Thyroid gland (tissue), 4 donors: ENCODE data around the gene SGCD.

Experiments
- POLR2A ChIP-seq, 2 donors: fragments of 450-650 bp; IDR thresholded peaks; one replicate each; pipeline ENCODE4 v1.6.1; 2017; ENCODE audit warnings: antibody characterized with exemption in 2 of 2, mild to moderate bottlenecking in 2 of 2, moderate library complexity in 1 of 2
- TF ChIP-seq, protein P1 (sequence below), 6 experiments: fragments of 200-600 bp in 3 of 6; fragments of 450-650 bp in 3 of 6; sonication (generic) in 3 of 6; IDR thresholded peaks; one replicate each; pipeline ENCODE4 v1.5.1; 2016 to 2019; ENCODE audit warnings: antibody characterized with exemption in 6 of 6, mild to moderate bottlenecking in 2 of 6, inconsistent platforms in 1 of 6, moderate library complexity in 1 of 6

GRCh38 chr5:156617426-156617825 is 290.5 kb downstream of the SGCD start:
- TF ChIP-seq POLR2A (IDR thresholded peaks at IDR 0.05) = no peak
- TF ChIP-seq, protein P1, sequence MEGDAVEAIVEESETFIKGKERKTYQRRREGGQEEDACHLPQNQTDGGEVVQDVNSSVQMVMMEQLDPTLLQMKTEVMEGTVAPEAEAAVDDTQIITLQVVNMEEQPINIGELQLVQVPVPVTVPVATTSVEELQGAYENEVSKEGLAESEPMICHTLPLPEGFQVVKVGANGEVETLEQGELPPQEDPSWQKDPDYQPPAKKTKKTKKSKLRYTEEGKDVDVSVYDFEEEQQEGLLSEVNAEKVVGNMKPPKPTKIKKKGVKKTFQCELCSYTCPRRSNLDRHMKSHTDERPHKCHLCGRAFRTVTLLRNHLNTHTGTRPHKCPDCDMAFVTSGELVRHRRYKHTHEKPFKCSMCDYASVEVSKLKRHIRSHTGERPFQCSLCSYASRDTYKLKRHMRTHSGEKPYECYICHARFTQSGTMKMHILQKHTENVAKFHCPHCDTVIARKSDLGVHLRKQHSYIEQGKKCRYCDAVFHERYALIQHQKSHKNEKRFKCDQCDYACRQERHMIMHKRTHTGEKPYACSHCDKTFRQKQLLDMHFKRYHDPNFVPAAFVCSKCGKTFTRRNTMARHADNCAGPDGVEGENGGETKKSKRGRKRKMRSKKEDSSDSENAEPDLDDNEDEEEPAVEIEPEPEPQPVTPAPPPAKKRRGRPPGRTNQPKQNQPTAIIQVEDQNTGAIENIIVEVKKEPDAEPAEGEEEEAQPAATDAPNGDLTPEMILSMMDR (IDR thresholded peaks at IDR 0.05) = no peak
